Brain pericyte (primary cell): ENCODE results near the gene SLC35B3.
"Not testable (repeated sequence)": the region's sequence is repeated elsewhere in the genome, so short reads cannot be mapped to it uniquely, and the experiment has no call there.

Experiments
- DNase-seq: peaks from one replicate; pipeline ENCODE4 v3.0.0-alpha.2; 2012; ENCODE audit warnings: low read depth, low spot score

The SLC35B3 gene

DNA sequence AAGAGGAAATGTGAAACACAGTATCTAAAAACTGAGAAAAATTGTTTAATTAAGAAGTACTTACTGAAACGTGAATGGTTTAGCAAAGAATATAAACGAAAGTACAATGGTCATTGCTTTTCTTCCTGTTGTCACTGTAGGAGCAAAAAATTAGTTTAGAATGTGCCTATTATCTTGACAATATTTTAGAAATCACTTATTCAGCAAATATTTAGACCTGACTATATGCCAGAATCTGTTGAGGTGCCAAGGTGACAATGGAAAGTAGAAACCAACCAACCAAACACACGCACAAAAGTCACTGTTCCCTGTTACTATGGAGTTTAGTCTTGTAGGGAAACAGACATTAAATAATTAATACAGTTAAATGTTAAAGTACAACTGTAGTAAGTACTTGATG, 20.5 kb downstream of the SLC35B3 start:
- no peak for DNase-seq

- DNase-seq = not testable (repeated sequence)
Measured at GRCh38 chr6:8405946-8406345, 29.4 kb downstream of the SLC35B3 start.

GRCh38 chr6:8402546-8402945, 32.8 kb downstream of the SLC35B3 start:
- no peak for DNase-seq

- DNase-seq = no peak
Measured at GRCh38 chr6:8400663-8401062, 34.7 kb downstream of the SLC35B3 start.

DNA sequence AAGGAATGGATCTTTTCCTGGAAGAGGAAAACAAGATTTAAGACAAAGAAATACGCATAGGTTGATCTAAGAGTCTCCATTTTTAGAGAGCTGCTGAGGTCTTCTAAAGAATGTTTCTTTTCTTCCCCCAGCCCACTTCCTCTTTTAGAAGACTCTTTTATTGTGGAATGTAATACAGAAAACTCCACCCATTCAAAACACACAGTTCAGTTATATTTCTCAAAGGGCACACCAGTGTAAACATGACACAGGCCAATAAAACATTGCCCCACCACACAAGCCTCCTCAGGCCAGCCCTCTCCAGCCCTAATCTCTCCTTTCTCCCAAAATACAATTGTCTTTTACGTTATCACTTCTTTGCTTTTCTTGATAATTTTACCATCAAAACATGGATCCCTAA, 42.8 kb downstream of the SLC35B3 start:
- no peak for DNase-seq

- no peak for DNase-seq
Measured at GRCh38 chr6:8391934-8392333, 43.4 kb downstream of the SLC35B3 start.

GRCh38 chr6:8389036-8389818, 46.1 kb downstream of the SLC35B3 start:
- DNase-seq = no peak

DNA sequence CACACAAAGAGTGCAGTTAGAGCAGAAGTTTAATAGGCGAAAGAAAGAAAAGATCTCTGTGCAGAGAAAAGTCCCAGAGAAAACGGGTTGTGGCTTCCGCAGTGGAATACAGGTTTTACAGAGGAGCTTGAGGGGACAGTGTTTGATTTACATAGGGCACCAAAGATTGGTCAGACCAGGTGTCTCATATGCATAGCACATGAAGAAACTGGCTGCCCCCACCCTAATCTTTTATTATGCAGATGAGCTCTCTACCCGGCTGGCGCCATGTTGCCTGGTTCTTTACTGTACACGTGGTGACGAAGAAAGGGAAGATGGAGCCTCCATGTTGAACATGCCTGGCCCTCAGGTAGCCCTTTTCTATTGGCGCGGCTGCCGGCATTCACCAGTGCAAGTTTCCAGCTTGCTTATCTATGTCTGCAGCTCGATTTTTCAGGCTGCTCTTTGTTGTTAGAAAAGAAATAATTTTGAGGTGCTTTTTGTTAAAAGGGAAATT, 47.4 kb downstream of the SLC35B3 start:
- no peak for DNase-seq

- no peak for DNase-seq
Measured at GRCh38 chr6:8383584-8383983, 51.8 kb downstream of the SLC35B3 start.

DNA sequence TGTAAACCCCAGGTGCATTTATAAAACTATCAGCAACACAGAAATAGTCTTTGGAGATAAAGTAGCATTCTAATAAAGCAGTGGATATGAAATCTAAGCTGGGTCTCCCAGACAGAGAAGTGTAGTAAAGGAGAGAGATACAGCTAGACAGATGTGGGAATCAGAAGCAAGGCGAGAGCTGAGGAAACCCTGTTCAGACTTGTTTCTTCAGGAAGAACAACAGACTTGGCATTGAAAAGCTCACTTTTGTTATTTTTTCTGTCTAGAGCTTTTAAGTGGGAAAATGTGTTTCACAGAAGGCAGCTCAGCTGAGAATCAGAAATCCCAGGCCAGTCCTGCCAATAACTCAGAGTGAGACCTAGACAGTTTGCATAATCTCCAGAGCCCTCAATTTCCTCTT, 52.9 kb downstream of the SLC35B3 start:
- no peak for DNase-seq

- no peak for DNase-seq
Measured at GRCh38 chr6:8375916-8376315, 59.4 kb downstream of the SLC35B3 start.
